GM19239 (cell line): ENCODE data around the gene AGMAT.

ENCODE experiments used
- DNase-seq: peaks from one replicate; pipeline ENCODE4 v3.0.0; 2011; ENCODE audit warnings: low spot score; ENCODE audit not compliant: insufficient read length
- FAIRE-seq: peaks from 2 replicates; lab custom pipeline; 2011; peaks lifted over from hg19 to GRCh38; lab: Jason Lieb, UNC

AGMAT gene

GRCh38 chr1:15525050-15526020 is 59.5 kb downstream of the AGMAT start:
- DNase-seq (peak; percentile 50), FAIRE-seq (peak; percentile 93)

GRCh38 chr1:15524283-15525049 is 60.4 kb downstream of the AGMAT start:
- peak; percentile 84 for DNase-seq
- FAIRE-seq, result no peak

DNA sequence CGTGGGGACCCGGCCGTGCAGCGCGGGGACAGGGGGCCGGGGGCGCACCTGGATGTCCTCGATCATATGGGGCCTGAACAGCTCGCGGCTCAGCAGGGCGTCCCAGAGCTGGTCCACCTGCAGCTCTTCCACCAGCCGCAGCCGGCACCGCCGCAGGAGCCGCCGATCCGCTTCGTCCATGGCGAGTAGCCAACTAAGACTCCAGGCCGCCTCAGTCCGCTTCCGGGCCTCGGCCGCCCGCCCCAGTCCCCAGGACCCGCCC is 60.9 kb downstream of the AGMAT start, which contains the start of gene CASP9:
Gene CASP9, minus strand, starts transcription at position 195 of the 262 bp plus-strand sequence. Its CDS starts 15 bp downstream, at position 180.
- no peak for DNase-seq
- no peak for FAIRE-seq

- DNase-seq (no peak), FAIRE-seq (peak; percentile 44)
Observed at GRCh38 chr1:15523104-15524020, 61.5 kb downstream of the AGMAT start.

DNA sequence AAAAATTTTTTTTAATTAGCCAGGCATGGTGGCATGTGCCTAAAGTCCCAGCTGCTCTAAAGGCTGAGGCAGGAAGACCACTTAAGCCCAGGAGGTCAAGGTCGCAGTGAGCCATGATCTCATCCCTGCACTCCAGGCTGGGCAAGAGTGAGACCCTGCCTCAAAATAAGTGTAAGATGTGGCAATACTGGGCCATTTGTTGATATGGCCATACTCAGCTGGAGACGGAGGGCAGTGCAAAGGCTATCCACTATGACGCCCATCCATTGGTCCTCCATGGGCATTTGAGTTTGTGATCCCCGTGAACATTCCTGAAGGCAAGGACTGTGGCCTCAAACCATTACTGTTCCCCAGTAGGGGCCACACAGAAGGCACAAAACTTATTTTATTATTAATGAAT is 62.3 kb downstream of the AGMAT start:
- no peak for DNase-seq
- no peak for FAIRE-seq
